ENCODE data around the gene POLR3E.

DNA sequence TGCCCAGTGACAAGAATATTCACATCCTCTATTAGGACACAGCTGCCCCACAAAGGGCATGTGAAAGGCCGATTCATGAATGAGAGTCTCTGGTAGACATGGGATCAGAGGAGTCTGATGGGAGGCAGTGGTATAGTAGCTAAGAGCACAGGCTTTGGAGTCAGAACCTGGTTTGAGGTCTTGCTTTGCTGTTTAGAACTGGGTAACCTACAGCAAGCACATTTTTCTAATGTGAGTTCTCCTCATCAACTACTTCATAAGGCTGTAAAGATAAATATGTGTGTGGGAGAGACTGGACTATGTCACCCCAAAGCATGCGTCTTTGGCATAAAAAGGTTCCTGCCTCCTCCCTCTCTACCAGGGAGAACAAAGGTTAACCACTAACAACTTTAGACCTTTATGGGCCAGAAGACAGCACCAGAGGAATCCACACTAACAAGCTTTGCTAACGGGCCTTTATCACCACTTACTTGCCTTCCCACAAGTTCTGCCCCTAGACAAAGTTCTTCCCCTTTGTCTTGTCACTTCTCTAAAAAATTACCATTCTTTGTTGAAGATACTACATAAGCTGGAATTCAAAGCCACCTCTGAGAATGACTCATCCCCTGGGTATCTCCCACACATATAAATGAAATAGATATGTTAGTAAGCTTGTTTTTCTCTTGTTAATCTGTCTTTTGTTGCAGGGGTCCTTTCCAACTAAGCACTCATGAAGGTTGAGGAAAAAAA, 56.1 kb downstream of the POLR3E start:
- no peak for TF ChIP-seq RARB (CRISPR knock-in tag; IDR thresholded peaks at IDR 0.05)
- no peak for TF ChIP-seq ZFP3 (CRISPR knock-in tag; IDR thresholded peaks at IDR 0.05)
- no peak for TF ChIP-seq SNAI2 (CRISPR knock-in tag; IDR thresholded peaks at IDR 0.05)
- no peak for TF ChIP-seq ZFP30 (CRISPR knock-in tag; IDR thresholded peaks at IDR 0.05)
- TF ChIP-seq BACH2 (CRISPR knock-in tag; IDR thresholded peaks at IDR 0.05; ENCODE audit: borderline replicate concordance), result no peak
